H9 (cell line): Measurements from ENCODE around the gene UGT1A3. TPM values are rescaled to one million over a fixed set of nuclear protein-coding genes. Genes with fewer than 3 reads are reported as not detected.

ENCODE experiments used
- DNase-seq: peaks from one replicate; pipeline ENCODE4 v3.0.0-alpha.2; 2017
- H2AFZ ChIP-seq: one replicate; pipeline ENCODE4 v1.6.1; 2013; ENCODE audit warnings: mild to moderate bottlenecking, low read length, control low read depth, moderate library complexity
- H2AK5ac ChIP-seq: 2 replicates; pipeline ENCODE4 v1.6.1; 2013; ENCODE audit warnings: low read length, control low read depth, mixed read lengths; ENCODE audit not compliant: insufficient read length
- H2BK120ac ChIP-seq: one replicate; pipeline ENCODE4 v1.6.1; 2013; ENCODE audit warnings: low read depth, mild to moderate bottlenecking, low read length, control low read depth, inconsistent platforms; ENCODE audit not compliant: poor library complexity, severe bottlenecking
- H2BK12ac ChIP-seq: 2 replicates; pipeline ENCODE4 v1.6.1; 2013; ENCODE audit warnings: low read length, control low read depth, mixed read lengths, low read depth; ENCODE audit not compliant: insufficient read length
- H2BK15ac ChIP-seq: 2 replicates; pipeline ENCODE4 v1.6.1; 2013; ENCODE audit warnings: low read depth, low read length, control low read depth
- H2BK20ac ChIP-seq: one replicate; pipeline ENCODE4 v1.6.1; 2013; ENCODE audit warnings: low read depth, mild to moderate bottlenecking, low read length, control low read depth, inconsistent platforms; ENCODE audit not compliant: poor library complexity, severe bottlenecking
- H2BK5ac ChIP-seq: 2 replicates; pipeline ENCODE4 v1.6.1; 2013; ENCODE audit warnings: low read length, control low read depth, mixed read lengths; ENCODE audit not compliant: insufficient read length
- H3K14ac ChIP-seq: 2 replicates; pipeline ENCODE4 v1.6.1; 2013; ENCODE audit warnings: low read length, control low read depth; ENCODE audit not compliant: insufficient read depth
- H3K18ac ChIP-seq: 2 replicates; pipeline ENCODE4 v1.6.1; 2013; ENCODE audit warnings: low read depth, mild to moderate bottlenecking, mixed read lengths, low read length, control low read depth; ENCODE audit not compliant: insufficient read length
- H3K23ac ChIP-seq: 2 replicates; pipeline ENCODE4 v1.6.1; 2013; ENCODE audit warnings: low read length, control low read depth, mixed read lengths, low read depth; ENCODE audit not compliant: insufficient read length
- H3K23me2 ChIP-seq: 2 replicates; pipeline ENCODE4 v1.6.1; 2013; ENCODE audit warnings: low read depth, mild to moderate bottlenecking, mixed read lengths, low read length, control low read depth; ENCODE audit not compliant: insufficient read length, poor library complexity, severe bottlenecking
- H3K27ac ChIP-seq: 2 replicates; pipeline ENCODE4 v1.5.1; 2013; ENCODE audit warnings: low read length, control low read depth, mixed read lengths, low read depth; ENCODE audit not compliant: insufficient read length
- H3K27me3 ChIP-seq: 2 replicates; pipeline ENCODE4 v1.6.1; 2013; ENCODE audit warnings: low read length, control low read depth, inconsistent platforms; ENCODE audit not compliant: insufficient read depth
- H3K4ac ChIP-seq: 2 replicates; pipeline ENCODE4 v1.6.1; 2013; ENCODE audit warnings: low read depth, mild to moderate bottlenecking, control low read depth, inconsistent platforms, low read length, moderate library complexity
- H3K4me1 ChIP-seq: 2 replicates; pipeline ENCODE4 v1.6.1; 2013; ENCODE audit warnings: low read length, control low read depth, inconsistent platforms; ENCODE audit not compliant: insufficient read depth
- H3K4me2 ChIP-seq: 2 replicates; pipeline ENCODE4 v1.6.1; 2013; ENCODE audit warnings: low read length, control low read depth, mixed read lengths; ENCODE audit not compliant: insufficient read length, insufficient read depth
- H3K56ac ChIP-seq: 2 replicates; pipeline ENCODE4 v1.6.1; 2013; ENCODE audit warnings: low read depth, mild to moderate bottlenecking, mixed read lengths, low read length, control low read depth; ENCODE audit not compliant: insufficient read length
- H3K79me1 ChIP-seq: 2 replicates; pipeline ENCODE4 v1.6.1; 2013; ENCODE audit warnings: low read depth, mild to moderate bottlenecking, moderate library complexity, low read length, control low read depth, inconsistent platforms; ENCODE audit not compliant: insufficient read depth, poor library complexity, severe bottlenecking
- H3K79me2 ChIP-seq: 2 replicates; pipeline ENCODE4 v1.6.1; 2013; ENCODE audit warnings: low read length, control low read depth, inconsistent platforms; ENCODE audit not compliant: insufficient read depth
- H3K9ac ChIP-seq: 2 replicates; pipeline ENCODE4 v1.6.1; 2013; ENCODE audit warnings: low read length, control low read depth, mixed read lengths; ENCODE audit not compliant: insufficient read length; ENCODE audit errors: extremely low read depth
- H3K9me3 ChIP-seq: one replicate; pipeline ENCODE4 v1.6.1; 2013; ENCODE audit warnings: low read depth, low read length, inconsistent platforms; ENCODE audit not compliant: control insufficient read depth
- H3T11ph ChIP-seq: one replicate; pipeline ENCODE4 v1.6.1; 2013; ENCODE audit warnings: mild to moderate bottlenecking, low read length, control low read depth, inconsistent platforms
- H4K20me1 ChIP-seq: one replicate; pipeline ENCODE4 v1.6.1; 2013; ENCODE audit not compliant: control insufficient read depth, insufficient read length, insufficient read depth
- H4K5ac ChIP-seq: 2 replicates; pipeline ENCODE4 v1.6.1; 2013; ENCODE audit warnings: low read depth, mild to moderate bottlenecking, mixed read lengths, low read length, control low read depth; ENCODE audit not compliant: insufficient read length
- H4K8ac ChIP-seq: replicated peaks from 2 replicates; pipeline ENCODE4 v1.6.1; 2013; ENCODE audit warnings: low read length, control low read depth, mixed read lengths, low read depth; ENCODE audit not compliant: insufficient read length
- H4K91ac ChIP-seq: 2 replicates; pipeline ENCODE4 v1.6.1; 2013; ENCODE audit warnings: low read depth, mild to moderate bottlenecking, moderate library complexity, mixed read lengths, low read length, control low read depth; ENCODE audit not compliant: insufficient read length
- H3K27ac Mint-ChIP-seq, 3 experiments: 2 replicates in 2 of 3; 3 replicates in 1 of 3; pipeline ENCODE4 v1.8.0; 2020 to 2021; ENCODE audit warnings: mixed read lengths in 3 of 3, mild to moderate bottlenecking in 1 of 3, moderate library complexity in 1 of 3
- H3K27me3 Mint-ChIP-seq: 2 replicates; pipeline ENCODE4 v1.8.0; 2021; ENCODE audit warnings: low read depth, mild to moderate bottlenecking, moderate library complexity, mixed read lengths
- H3K36me3 Mint-ChIP-seq, 3 experiments: 2 replicates in 2 of 3; 3 replicates in 1 of 3; pipeline ENCODE4 v1.8.0; 2020 to 2021; ENCODE audit warnings: low read depth in 3 of 3, mixed read lengths in 3 of 3; ENCODE audit not compliant: insufficient read depth in 1 of 3
- H3K4me1 Mint-ChIP-seq, 2 experiments: 2 replicates each; pipeline ENCODE4 v1.8.0; 2020; ENCODE audit warnings: mixed read lengths in 2 of 2
- H3K4me3 Mint-ChIP-seq, 2 experiments: 2 replicates in 1 of 2; 3 replicates in 1 of 2; pipeline ENCODE4 v1.8.0; 2020 to 2021; ENCODE audit warnings: mild to moderate bottlenecking in 2 of 2, mixed read lengths in 2 of 2, moderate library complexity in 1 of 2
- H3K9me3 Mint-ChIP-seq, 2 experiments: 2 replicates in 1 of 2; 3 replicates in 1 of 2; pipeline ENCODE4 v1.8.0; 2020; ENCODE audit warnings: mild to moderate bottlenecking in 2 of 2, mixed read lengths in 2 of 2, moderate library complexity in 1 of 2
- WGBS: extraction: QIAGEN DNeasy Blood & Tissue Kit; methylation state at CpG from one replicate; pipeline ENCODE4 v1.1.7; 2013; ENCODE audit warnings: missing lambda C conversion rate, low lambda C conversion rate, mixed read lengths; ENCODE audit not compliant: insufficient read length; ENCODE audit errors: extremely low coverage; 5-methylcytosine and 5-hydroxymethylcytosine counted together
- total RNA-seq: library from RNA; stranded (reverse); gene quantifications from 2 replicates; pipeline ENCODE4 v1.2.1, GENCODE V29; 2021
- TF ChIP-seq, protein P1 (sequence below): fragments of 200-600 bp; sonication (generic); conservative IDR thresholded peaks from 3 replicates; pipeline ENCODE4 v1.8.0; 2021; ENCODE audit warnings: antibody characterized with exemption, mild to moderate bottlenecking

The UGT1A3 gene
- total RNA-seq, 1 experiment from 2014 or later: not detected

GRCh38 chr2:233807215-233807865, 78.5 kb downstream of the UGT1A3 start:
- H4K91ac ChIP-seq: no peak overlapping the region

More at GRCh38 chr2:233807215-233807865, 78.5 kb downstream of the UGT1A3 start:
- Histone ChIP-seq H3K4me1 (no peaks in the 10 kb centered on the region), H3K18ac (no peak overlapping the region), H3K79me2 (no peaks in the 10 kb centered on the region), H2BK12ac (no peak overlapping the region), H4K8ac (no peak overlapping the region), H3K9ac (no peak overlapping the region), H3K4me2 (no peak overlapping the region), H4K5ac (no peak overlapping the region), H3K56ac (no peak overlapping the region), H3K79me1 (no peaks in the 10 kb centered on the region), H2BK120ac (no peak overlapping the region), H4K20me1 (no peaks in the 10 kb centered on the region), H3K27me3 (no peaks in the 10 kb centered on the region), H3K4ac (no peak overlapping the region), H3K23me2 (no peaks in the 10 kb centered on the region), H2BK5ac (no peak overlapping the region), H3K27ac (no peak overlapping the region), H2AFZ (no peak overlapping the region), H2BK15ac (no peak overlapping the region), H3T11ph (no peak overlapping the region), H3K14ac (no peak overlapping the region), H2AK5ac (no peak overlapping the region), H3K23ac (no peak overlapping the region), H3K9me3 (no peaks in the 10 kb centered on the region), H2BK20ac (no peak overlapping the region)
- peaks cover 5% of the 10 kb centered on the region in 2 experiments; a peak in 3 of 5 replicates for H3K9me3 Mint-ChIP-seq
- peaks cover 23% of the 10 kb centered on the region for H3K27me3 Mint-ChIP-seq
- TF ChIP-seq, protein P1, sequence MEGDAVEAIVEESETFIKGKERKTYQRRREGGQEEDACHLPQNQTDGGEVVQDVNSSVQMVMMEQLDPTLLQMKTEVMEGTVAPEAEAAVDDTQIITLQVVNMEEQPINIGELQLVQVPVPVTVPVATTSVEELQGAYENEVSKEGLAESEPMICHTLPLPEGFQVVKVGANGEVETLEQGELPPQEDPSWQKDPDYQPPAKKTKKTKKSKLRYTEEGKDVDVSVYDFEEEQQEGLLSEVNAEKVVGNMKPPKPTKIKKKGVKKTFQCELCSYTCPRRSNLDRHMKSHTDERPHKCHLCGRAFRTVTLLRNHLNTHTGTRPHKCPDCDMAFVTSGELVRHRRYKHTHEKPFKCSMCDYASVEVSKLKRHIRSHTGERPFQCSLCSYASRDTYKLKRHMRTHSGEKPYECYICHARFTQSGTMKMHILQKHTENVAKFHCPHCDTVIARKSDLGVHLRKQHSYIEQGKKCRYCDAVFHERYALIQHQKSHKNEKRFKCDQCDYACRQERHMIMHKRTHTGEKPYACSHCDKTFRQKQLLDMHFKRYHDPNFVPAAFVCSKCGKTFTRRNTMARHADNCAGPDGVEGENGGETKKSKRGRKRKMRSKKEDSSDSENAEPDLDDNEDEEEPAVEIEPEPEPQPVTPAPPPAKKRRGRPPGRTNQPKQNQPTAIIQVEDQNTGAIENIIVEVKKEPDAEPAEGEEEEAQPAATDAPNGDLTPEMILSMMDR: peak; percentile 31; the same call in 2 of the 3 replicates
- peak; percentile 27 for DNase-seq
- H3K36me3 Mint-ChIP-seq: no peaks in the 10 kb centered on the region
- H3K27ac Mint-ChIP-seq: no peak overlapping the region
- no CpG with 5 or more reads among the region's 12 CpGs for WGBS
- no peaks in the 10 kb centered on the region for H3K4me1 Mint-ChIP-seq
- no peak overlapping the region for H3K4me3 Mint-ChIP-seq
